ENCODE results near the gene ILF3.

- no peak for TF ChIP-seq CTCF (IDR thresholded peaks at IDR 0.05)
- no peak for TF ChIP-seq POLR2A (IDR thresholded peaks at IDR 0.05)
These were observed 69.4 kb downstream of the ILF3 start for GRCh38 chr19:10723591-10723990.
